HG02763 (cell line): ENCODE results near the gene CELF4.

ENCODE experiments used
- ATAC-seq: cut with Tn5 transposase; IDR thresholded peaks from one replicate; pipeline ENCODE4 v1.9.1; 2021; ENCODE audit warnings: mild to moderate bottlenecking, moderate library complexity; ENCODE audit not compliant: unreplicated experiment

The CELF4 gene

DNA sequence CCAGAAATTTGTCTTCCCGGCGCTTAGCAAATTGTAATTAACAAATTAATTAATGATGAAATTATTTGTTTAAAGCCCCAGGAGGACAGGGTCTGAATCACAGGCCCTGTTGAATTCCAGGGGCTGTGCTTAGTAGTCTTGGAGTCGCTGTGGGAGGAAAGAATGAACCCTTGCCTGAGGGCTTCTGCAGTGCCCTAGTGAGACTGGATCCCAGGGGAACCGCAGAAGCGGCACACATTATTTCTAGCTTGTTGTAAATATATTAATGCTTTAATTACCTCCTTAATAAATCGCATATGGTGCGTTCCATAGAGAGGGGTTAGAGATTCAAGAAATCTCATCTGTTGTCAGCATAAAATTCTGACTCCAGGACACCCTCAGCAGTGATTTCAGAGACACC is 235.4 kb downstream of the CELF4 start:
- ATAC-seq = no peak

- ATAC-seq = no peak
Measured at GRCh38 chr18:37328946-37329719, 236.5 kb downstream of the CELF4 start.

DNA sequence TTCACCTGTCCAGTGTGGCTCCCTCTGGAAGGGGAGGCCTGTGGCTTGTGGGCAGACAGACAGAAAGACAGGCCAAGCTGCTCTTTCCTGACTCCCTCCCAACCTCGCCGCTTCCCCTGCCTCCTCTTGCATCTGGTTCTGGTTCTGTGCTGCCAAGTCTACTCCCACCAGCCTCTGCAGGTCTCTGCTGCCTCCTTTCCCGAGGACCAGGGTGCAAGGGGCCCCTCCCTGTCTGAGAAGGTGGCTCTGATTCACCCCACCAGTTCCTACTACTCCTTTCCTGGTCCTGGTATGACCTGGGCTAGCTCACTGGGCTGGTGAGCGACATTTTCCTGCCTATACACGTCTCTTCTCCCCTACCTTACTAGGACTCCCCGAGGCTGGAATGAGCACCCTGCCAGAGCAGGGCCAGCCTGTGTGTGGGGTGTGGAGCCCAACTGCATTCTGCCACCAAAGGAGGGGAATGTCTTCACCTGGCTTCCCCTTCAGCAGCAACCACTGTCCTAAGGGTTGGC is 238.5 kb downstream of the CELF4 start:
- ATAC-seq = no peak

DNA sequence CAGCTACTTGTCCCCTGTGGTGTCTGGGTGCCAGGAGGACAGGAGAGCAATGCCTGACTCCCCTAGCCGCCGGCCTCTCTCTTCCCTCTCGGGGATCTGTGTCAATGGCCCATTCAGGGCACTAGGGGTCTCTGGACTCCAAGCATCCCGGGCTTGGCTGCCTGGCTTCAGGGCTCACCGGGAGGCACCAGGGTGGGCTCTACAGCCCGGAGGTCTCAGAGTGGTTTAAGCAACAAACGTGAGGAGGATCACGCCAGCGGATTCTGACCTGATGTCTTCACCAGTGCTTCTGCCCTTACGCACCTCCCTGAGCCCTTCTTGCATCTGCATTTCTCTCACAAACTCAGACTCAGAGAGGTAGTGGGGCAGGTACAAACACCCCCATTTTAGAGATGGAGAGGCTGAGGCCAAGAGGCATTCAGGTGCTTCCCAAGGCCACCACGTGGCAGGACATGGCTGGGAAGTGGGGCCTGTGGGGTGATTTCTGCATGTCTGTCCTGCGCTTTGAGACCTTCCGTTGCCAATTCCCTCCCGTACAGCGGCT is 243.0 kb downstream of the CELF4 start:
- ATAC-seq = peak; percentile 80

- ATAC-seq = no peak
Measured at GRCh38 chr18:37321582-37322491, 243.8 kb downstream of the CELF4 start.

DNA sequence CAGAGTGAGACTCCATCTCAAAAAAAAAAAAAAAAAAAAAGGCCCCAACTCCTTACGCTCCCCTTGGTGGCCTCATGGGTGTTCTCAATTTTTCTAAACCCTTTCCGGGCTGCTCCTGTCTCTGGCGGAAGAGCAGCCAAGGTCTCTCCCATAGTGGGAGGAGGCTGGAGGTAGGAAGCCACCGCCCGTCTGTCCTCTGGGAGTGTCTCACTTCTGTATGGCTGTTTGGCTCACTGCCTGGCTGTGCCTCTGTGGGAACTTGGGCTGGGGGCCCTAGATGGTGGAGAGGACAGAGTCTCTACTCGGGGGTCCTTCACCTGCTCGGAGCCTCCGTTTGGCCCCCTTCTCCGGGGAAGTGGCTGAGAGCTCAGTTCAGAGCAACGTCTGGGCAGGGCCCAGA is 245.3 kb downstream of the CELF4 start:
- no peak for ATAC-seq

DNA sequence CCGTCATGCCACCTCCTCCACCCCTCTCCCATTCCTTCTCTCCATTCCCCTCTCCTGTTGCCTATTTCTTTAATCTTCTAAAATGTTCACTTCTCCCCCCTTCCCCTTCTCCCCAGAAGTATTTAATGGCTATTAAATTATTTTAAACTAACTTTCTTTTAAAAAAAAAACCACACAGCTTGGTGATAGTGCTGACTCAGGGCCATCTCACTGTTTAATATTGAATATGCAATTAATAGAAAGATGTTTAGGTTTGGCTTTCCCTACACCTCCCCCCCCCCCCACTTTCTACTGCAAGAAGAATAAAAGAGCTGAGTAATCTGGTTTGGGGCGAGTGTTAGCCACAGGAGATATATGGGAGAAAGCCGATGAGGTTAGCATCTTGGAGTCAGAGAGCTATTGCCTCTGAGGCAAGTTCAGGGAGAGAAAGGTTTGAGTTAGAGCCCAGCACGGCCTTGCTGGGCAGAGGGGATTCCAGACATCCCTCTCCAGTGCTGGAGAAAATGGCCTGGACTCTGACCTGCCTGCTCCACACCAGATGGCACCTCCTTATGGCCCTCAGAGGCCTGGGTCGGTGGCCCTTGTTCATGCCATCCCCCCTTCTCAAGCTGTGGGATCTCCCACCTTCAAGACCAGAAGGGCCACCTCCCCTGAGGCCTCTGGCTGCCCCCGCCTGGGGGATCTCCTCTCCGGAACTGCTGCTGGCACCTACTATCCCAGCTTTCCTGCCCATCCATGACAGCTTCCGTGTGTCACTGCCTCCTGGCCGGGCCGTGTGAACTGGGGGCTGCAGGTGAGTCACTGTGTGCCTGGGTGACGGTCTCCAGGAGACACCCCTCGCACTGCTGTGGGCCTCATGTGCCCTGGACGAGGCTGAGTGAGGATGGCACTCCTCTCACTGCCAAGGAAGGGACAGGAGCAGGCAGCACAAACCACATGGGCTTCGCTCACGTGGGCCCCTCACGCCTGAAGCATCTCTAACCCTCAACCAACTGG is 246.9 kb downstream of the CELF4 start:
- no peak for ATAC-seq

DNA sequence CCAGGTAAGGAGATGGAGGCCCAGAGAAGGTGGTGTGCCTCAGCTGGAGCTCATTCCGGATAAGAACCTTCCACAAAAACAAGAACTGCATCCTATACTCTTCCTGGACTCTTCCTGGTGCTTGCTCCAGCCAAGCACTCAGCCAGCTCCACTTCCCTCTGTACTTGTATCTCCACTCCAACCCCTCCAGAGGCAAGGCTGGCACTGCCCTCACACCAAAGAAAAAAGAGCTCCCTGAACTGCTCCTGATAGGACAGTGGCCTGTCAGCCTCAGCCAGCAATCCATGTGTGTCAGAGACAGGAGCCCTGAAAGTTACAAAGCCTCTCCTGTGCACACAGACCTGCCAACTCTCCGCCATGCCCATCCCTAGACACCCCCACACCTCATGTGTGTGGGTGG is 248.1 kb downstream of the CELF4 start:
- no peak for ATAC-seq

GRCh38 chr18:37316468-37316867 is 249.1 kb downstream of the CELF4 start:
- no peak for ATAC-seq

GRCh38 chr18:37315935-37316334 is 249.7 kb downstream of the CELF4 start:
- ATAC-seq = no peak

- no peak for ATAC-seq
Measured at GRCh38 chr18:37314534-37314933, 251.1 kb downstream of the CELF4 start.

GRCh38 chr18:37313624-37314023 is 252.0 kb downstream of the CELF4 start:
- no peak for ATAC-seq

- no peak for ATAC-seq
Measured at GRCh38 chr18:37309861-37310260, 255.7 kb downstream of the CELF4 start.

DNA sequence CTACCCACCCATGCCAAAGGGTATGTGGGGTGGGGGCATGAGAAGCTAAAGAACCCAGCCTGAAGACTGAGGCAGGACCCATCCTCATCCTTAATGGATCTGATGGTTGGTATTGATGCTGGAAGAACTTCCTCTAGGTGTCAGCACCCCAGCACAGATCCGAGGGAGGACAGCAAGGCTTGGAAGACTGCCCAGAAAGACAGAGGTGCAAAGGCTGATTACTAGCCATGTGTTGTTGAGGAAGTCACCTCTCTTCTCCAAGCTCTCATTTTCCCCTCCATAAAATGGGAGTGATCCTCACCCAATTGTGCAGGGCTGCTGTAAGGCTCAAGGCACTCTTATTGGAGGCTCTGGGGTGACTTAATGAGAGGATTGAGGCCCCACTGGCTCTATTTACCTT is 256.5 kb downstream of the CELF4 start:
- ATAC-seq = no peak

- ATAC-seq = no peak
Measured at GRCh38 chr18:37307181-37307580, 258.4 kb downstream of the CELF4 start.

GRCh38 chr18:37306432-37306831 is 259.2 kb downstream of the CELF4 start:
- ATAC-seq = no peak

GRCh38 chr18:37305066-37305465 is 260.5 kb downstream of the CELF4 start:
- no peak for ATAC-seq

DNA sequence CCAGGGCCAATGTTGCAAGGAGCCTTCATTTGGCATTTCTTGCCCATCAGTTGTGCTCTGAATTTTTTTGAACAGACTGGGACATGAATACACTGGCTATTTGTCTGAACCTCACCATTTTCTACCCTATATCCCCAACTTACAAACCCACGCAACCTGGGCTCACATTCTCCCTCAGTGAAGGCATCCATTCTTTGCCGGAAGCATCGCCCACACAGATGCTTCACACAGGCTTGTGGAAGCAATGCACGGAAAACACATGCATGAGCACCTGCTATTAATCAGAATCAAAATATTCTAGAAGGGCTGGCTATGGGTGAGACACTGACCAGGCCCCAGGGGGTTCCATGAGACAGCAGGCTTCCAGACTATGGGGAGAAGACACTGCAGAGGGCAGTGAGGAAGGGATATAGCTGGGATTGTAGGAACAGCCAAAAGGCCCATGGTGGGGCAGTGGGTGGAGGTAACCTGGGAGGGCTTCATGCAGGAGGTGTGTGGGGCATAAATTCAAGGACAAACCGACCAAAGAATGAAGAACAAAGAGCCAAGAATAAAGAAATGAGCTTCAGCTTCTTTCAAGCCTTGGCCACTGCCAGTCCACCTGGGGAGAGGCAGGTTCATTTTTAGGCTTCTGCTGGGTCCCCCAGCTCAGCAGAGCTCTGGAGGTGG is 261.5 kb downstream of the CELF4 start:
- no peak for ATAC-seq

GRCh38 chr18:37303009-37303408 is 262.6 kb downstream of the CELF4 start:
- no peak for ATAC-seq

DNA sequence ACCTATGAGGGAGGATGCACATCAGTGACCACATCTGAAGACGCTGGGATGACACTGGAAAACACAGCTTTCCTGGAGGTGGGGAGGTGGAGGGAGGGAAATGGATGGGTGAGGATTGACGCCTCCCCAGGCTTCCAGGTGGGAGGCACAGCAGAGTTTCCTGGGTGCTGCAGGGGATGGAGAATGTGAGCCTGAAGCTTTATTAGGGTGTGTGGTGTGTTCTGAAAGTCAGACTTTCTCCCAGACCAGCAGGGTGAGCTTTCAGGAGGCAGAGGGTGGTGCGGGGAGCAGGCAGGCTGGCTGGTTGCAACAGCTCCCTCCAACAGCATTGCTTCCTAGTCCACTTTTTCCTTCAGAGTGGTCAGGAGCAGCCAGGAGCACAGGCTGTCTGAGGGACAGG is 263.1 kb downstream of the CELF4 start:
- ATAC-seq = no peak
